Prostate gland (tissue), 2 donors: ENCODE measurements around the gene EML3.

Source experiments
- CTCF ChIP-seq, 4 experiments: fragments of 200-600 bp in 2 of 4; fragments of 450-650 bp in 2 of 4; sonication (generic) in 2 of 4; IDR thresholded peaks; 1 replicate in 3 of 4; 2 replicates in 1 of 4; pipeline ENCODE4 v1.5.1; 2016 to 2019; ENCODE audit warnings: antibody characterized with exemption in 4 of 4, mild to moderate bottlenecking in 2 of 4, moderate library complexity in 2 of 4
- POLR2A ChIP-seq: fragments of 450-650 bp; IDR thresholded peaks from one replicate; pipeline ENCODE4 v1.6.1; 2016; ENCODE audit warnings: antibody characterized with exemption, mild to moderate bottlenecking
- POLR2AphosphoS5 ChIP-seq: sonication (generic); formaldehyde crosslinking; IDR thresholded peaks from one replicate; pipeline ENCODE4 v1.6.1; 2017; ENCODE audit warnings: antibody characterized with exemption

- TF ChIP-seq POLR2A, result no peak
- no peak for TF ChIP-seq CTCF (IDR thresholded peaks at IDR 0.05)
- no peak for TF ChIP-seq POLR2AphosphoS5
Measured at GRCh38 chr11:62552485-62553079, 60.0 kb downstream of the EML3 start.
